Nucleus accumbens (tissue), 56 donors: ENCODE results near the gene ARHGAP36.
A peak's percentile ranks its signal among the peaks of the same experiment; 100 is the strongest.

Source experiments
- DNase-seq, 56 donors: peaks; one replicate each; lab custom pipeline; 2025; lab: John Stamatoyannopoulos, UW

Gene ARHGAP36

GRCh38 chrX:131068945-131069719 lies 11.0 kb downstream of the ARHGAP36 start:
- peak in 17 of 56 donors; percentile 0 to 54 (median 6) for DNase-seq

- no peak for DNase-seq
Observed at GRCh38 chrX:131072871-131073571, 14.9 kb downstream of the ARHGAP36 start.

GRCh38 chrX:131073607-131074006 lies 15.5 kb downstream of the ARHGAP36 start:
- no peak for DNase-seq

- DNase-seq = no peak
Observed at GRCh38 chrX:131081772-131082740, 23.9 kb downstream of the ARHGAP36 start.

- no peak for DNase-seq
Observed at GRCh38 chrX:131083510-131084142, 25.5 kb downstream of the ARHGAP36 start.

GRCh38 chrX:131084145-131084544 lies 26.0 kb downstream of the ARHGAP36 start:
- no peak for DNase-seq

GRCh38 chrX:131136776-131137175 lies 78.6 kb downstream of the ARHGAP36 start:
- no peak for DNase-seq

- DNase-seq = no peak
Observed at GRCh38 chrX:131139072-131139471, 80.9 kb downstream of the ARHGAP36 start.
